HepG2 (cell line): Measurements from ENCODE around the gene ZNF547. TPM values are rescaled to one million over a fixed set of nuclear protein-coding genes. Genes with fewer than 3 reads are reported as not detected.
A peak's percentile ranks its signal among the peaks of the same experiment; 100 is the strongest.

ENCODE experiments used
- CCDC6 ChIP-seq: sonication (generic); formaldehyde crosslinking; IDR thresholded peaks from 2 replicates; pipeline ENCODE4 v1.8.1; 2022; ENCODE audit warnings: mild to moderate bottlenecking, missing genetic modification reagents, moderate library complexity
- CENPT ChIP-seq: sonication (generic); formaldehyde crosslinking; IDR thresholded peaks from 2 replicates; pipeline ENCODE4 v1.8.0; 2022; ENCODE audit warnings: low read depth, mild to moderate bottlenecking, moderate library complexity, missing genetic modification reagents
- CSRNP1 ChIP-seq: sonication (generic); formaldehyde crosslinking; IDR thresholded peaks from 2 replicates; pipeline ENCODE4 v1.8.1; 2023; ENCODE audit warnings: mild to moderate bottlenecking, missing genetic modification reagents
- EZH2 ChIP-seq: conservative IDR thresholded peaks from 2 replicates; pipeline ENCODE4 v1.6.1; 2012; ENCODE audit warnings: mild to moderate bottlenecking, low read depth, low read length, moderate library complexity
- MATR3 ChIP-seq: sonication (generic); formaldehyde crosslinking; IDR thresholded peaks from 2 replicates; pipeline ENCODE4 v1.4.0; 2020; ENCODE audit warnings: missing genetic modification reagents
- NFAT5 ChIP-seq: sonication (generic); formaldehyde crosslinking; IDR thresholded peaks from 2 replicates; pipeline ENCODE4 v1.4.0; 2020; ENCODE audit warnings: missing genetic modification reagents
- NR1H2 ChIP-seq: sonication (generic); formaldehyde crosslinking; IDR thresholded peaks from 2 replicates; pipeline ENCODE4 v1.8.1; 2022; ENCODE audit warnings: low read depth, missing genetic modification reagents, borderline replicate concordance
- RORA ChIP-seq: sonication (generic); formaldehyde crosslinking; IDR thresholded peaks from 2 replicates; pipeline ENCODE4 v1.5.0; 2020; ENCODE audit warnings: mild to moderate bottlenecking, missing genetic modification reagents, moderate library complexity
- TFDP1 ChIP-seq: IDR thresholded peaks from 2 replicates; pipeline ENCODE4 v1.6.1; 2016; ENCODE audit warnings: missing compliant biosample characterization, missing genetic modification reagents, borderline replicate concordance
- ZBTB1 ChIP-seq: sonication (generic); formaldehyde crosslinking; IDR thresholded peaks from 2 replicates; pipeline ENCODE4 v1.4.0; 2020; ENCODE audit warnings: missing genetic modification reagents, borderline replicate concordance
- ZFP1 ChIP-seq: IDR thresholded peaks from 2 replicates; pipeline ENCODE4 v1.6.1; 2016
- ZFP90 ChIP-seq: sonication (generic); formaldehyde crosslinking; IDR thresholded peaks from 2 replicates; pipeline ENCODE4 v1.8.0; 2022; ENCODE audit warnings: missing genetic modification reagents, mild to moderate bottlenecking, inconsistent platforms, borderline replicate concordance
- ZHX1 ChIP-seq: sonication (generic); formaldehyde crosslinking; IDR thresholded peaks from 2 replicates; pipeline ENCODE4 v1.8.1; 2022; ENCODE audit warnings: low read depth, mild to moderate bottlenecking, missing genetic modification reagents
- ZNF264 ChIP-seq: sonication (generic); formaldehyde crosslinking; IDR thresholded peaks from 2 replicates; pipeline ENCODE4 v1.4.0; 2020; ENCODE audit warnings: missing genetic modification reagents
- ZNF335 ChIP-seq: sonication (generic); formaldehyde crosslinking; IDR thresholded peaks from 2 replicates; pipeline ENCODE4 v1.4.0; 2020; ENCODE audit warnings: missing genetic modification reagents
- ZNF430 ChIP-seq: sonication (generic); formaldehyde crosslinking; IDR thresholded peaks from 2 replicates; pipeline ENCODE4 v1.9.0; 2021; ENCODE audit warnings: mild to moderate bottlenecking, missing genetic modification reagents
- ZNF484 ChIP-seq: sonication (generic); formaldehyde crosslinking; IDR thresholded peaks from 2 replicates; pipeline ENCODE4 v1.5.1; 2020; ENCODE audit warnings: mild to moderate bottlenecking, low read depth, missing genetic modification reagents, borderline replicate concordance
- ZNF879 ChIP-seq: sonication (generic); formaldehyde crosslinking; IDR thresholded peaks from 2 replicates; pipeline ENCODE4 v1.8.1; 2023; ENCODE audit warnings: missing genetic modification reagents
- polyA plus RNA-seq, 8 experiments: library from polyadenylated mRNA; depleted of rRNA in 3 of 8; stranded (reverse) in 7 of 8; unstranded in 1 of 8; fragments of >200 nt; fragmentation: Illumina TruSeq in 4 of 8; extraction: Trizol in 4 of 8; gene quantifications; 2 replicates each; pipeline versions ENCODE4 v1.2.1 to v1.2.3, GENCODE V29; 2011 to 2016; ENCODE audit warnings: low read depth in 4 of 8, missing spikeins in 1 of 8, mixed read lengths in 1 of 8; ENCODE audit not compliant: insufficient read depth in 1 of 8
- total RNA-seq, 5 experiments: library from RNA; depleted of rRNA; stranded (reverse); fragments of >200 nt; fragmentation: Illumina TruSeq; extraction: Trizol; gene quantifications; 2 replicates each; pipeline ENCODE4 v1.2.3, GENCODE V29; 2016; ENCODE audit warnings: low read depth in 1 of 5

ZNF547 gene
- total and polyA plus RNA-seq, 2 of the 13 experiments (the other 11 are each of a cell fraction or from before 2014, with no cell fraction given): 2.0 to 2.6 TPM

- TF ChIP-seq NFAT5 (CRISPR knock-in tag) (no peak), CCDC6 (CRISPR knock-in tag) (peak; percentile 80; the same call in 1 of the 2 replicates), CENPT (CRISPR knock-in tag) (no peak), ZBTB1 (CRISPR knock-in tag) (no peak), NR1H2 (CRISPR knock-in tag) (no peak), ZNF335 (no peak), CSRNP1 (CRISPR knock-in tag) (no peak), RORA (no peak), EZH2 (no peak), ZNF430 (0 out of 2 replicates have a peak, but pooled peaks have one; percentile 57), ZFP90 (CRISPR knock-in tag) (0 out of 2 replicates have a peak, but pooled peaks have one; percentile 12), ZFP1 (no peak), ZNF264 (CRISPR knock-in tag) (no peak), TFDP1 (CRISPR knock-in tag) (peak; percentile 76), ZNF484 (no peak), MATR3 (no peak), ZNF879 (CRISPR knock-in tag) (no peak), ZHX1 (CRISPR knock-in tag) (peak; percentile 98)
Observed at GRCh38 chr19:57389730-57390598, 26.6 kb downstream of the ZNF547 start, which contains the start of gene ZNF548 (continued).
